ENCODE data around the gene SEC14L6.

SEC14L6 gene

DNA sequence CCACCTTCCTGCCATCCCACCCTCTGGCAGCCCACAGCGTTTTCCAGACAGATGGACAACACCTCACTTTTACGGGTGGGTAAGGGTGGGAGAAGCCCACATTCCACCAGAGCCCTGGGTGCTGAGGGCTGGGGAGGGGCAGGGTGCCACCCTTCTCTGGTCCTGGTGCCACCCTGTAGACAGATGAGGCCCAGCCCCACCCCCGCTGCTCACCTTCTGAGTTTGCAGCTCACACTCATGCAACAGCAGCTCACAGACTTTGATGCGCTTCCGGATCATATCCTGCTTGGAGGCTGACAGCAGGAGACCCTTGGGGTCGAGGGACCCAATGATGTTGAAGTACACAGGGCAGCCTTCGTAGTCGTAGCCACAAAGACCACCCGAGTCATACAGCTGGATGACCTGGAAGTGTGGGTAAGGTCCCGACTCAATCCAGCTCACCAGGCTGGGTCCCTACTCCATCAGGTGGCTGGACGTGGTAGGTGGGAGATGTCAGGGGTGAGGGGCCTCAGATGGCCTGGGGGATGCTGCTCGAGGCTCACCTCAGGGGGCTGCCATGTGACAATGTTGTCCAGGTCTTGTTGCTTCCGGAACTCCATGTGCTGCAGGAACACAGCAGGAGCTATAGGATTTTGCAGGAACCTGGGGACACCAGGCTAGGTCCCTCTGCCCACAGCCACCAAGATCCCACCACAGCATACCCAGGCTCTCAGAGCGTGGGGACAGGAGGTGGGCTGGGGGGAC, 51.3 kb downstream of the SEC14L6 start:
- DNase-seq (ENCODE audit: low read depth) = no peak

DNA sequence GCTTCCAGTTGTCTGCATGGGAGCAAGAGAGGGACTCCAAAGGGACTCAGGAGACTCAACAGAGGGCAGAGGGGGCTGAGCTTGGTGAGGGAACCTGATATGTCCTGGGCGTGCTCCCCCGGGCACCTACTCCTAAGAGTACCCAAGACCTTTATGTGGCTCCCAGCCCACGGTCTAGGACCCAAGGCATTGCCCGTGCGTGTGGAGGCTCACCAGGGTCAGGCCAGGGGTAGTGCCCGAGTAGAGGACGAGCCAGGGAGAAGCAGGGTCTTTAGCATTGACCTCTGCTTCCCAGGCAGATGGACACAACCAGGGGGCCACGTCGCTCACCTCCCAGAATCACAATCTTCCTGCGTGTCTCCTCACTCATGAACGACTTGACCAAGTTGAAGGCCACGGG, 54.4 kb downstream of the SEC14L6 start:
- DNase-seq (ENCODE audit: low read depth) = no peak
- no peak for TF ChIP-seq POLR2A (IDR thresholded peaks at IDR 0.05; ENCODE audit: extremely low read depth, insufficient read length)

More for the DNA sequence above, 51.3 kb downstream of the SEC14L6 start:
- TF ChIP-seq, protein P1, sequence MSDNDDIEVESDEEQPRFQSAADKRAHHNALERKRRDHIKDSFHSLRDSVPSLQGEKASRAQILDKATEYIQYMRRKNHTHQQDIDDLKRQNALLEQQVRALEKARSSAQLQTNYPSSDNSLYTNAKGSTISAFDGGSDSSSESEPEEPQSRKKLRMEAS (IDR thresholded peaks at IDR 0.05; ENCODE audit: low read depth, low read length) = no peak
- TF ChIP-seq POLR2A (IDR thresholded peaks at IDR 0.05; ENCODE audit: extremely low read depth, insufficient read length) = no peak
- TF ChIP-seq, protein P2, sequence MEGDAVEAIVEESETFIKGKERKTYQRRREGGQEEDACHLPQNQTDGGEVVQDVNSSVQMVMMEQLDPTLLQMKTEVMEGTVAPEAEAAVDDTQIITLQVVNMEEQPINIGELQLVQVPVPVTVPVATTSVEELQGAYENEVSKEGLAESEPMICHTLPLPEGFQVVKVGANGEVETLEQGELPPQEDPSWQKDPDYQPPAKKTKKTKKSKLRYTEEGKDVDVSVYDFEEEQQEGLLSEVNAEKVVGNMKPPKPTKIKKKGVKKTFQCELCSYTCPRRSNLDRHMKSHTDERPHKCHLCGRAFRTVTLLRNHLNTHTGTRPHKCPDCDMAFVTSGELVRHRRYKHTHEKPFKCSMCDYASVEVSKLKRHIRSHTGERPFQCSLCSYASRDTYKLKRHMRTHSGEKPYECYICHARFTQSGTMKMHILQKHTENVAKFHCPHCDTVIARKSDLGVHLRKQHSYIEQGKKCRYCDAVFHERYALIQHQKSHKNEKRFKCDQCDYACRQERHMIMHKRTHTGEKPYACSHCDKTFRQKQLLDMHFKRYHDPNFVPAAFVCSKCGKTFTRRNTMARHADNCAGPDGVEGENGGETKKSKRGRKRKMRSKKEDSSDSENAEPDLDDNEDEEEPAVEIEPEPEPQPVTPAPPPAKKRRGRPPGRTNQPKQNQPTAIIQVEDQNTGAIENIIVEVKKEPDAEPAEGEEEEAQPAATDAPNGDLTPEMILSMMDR (IDR thresholded peaks at IDR 0.05; ENCODE audit: low read depth, low read length) = no peak
- H3K4me3 ChIP-seq (ENCODE audit: low read depth, low read length) = no peak overlapping the region

DNA sequence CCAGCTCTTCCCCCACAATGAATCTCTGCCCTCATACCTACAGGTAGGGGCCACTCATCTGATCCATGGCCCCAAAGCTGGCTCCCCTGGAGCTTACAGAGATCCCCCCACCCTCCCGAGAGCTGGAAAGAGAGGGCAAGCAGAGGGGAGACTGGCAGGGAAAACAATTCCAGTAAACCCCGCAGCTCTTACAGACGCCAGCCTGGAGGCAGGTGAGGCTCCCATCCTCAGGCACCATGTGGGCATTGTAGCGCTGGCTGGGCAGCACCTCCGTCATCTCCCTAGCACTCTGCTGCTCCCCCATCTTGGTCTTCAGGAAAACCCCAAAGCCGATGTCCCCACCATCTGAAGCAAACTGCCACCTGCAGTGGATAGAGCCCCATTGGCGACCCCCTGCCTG, 55.2 kb downstream of the SEC14L6 start:
- TF ChIP-seq, protein P2 (IDR thresholded peaks at IDR 0.05; ENCODE audit: low read depth, low read length) = no peak
- TF ChIP-seq POLR2A (IDR thresholded peaks at IDR 0.05; ENCODE audit: extremely low read depth, insufficient read length) (no peak), MYC (IDR thresholded peaks at IDR 0.05; ENCODE audit: low read depth, low read length) (no peak)
- TF ChIP-seq, protein P1 (IDR thresholded peaks at IDR 0.05; ENCODE audit: low read depth, low read length) = no peak
- no peak for DNase-seq (ENCODE audit: low read depth)
- H3K4me3 ChIP-seq (ENCODE audit: low read depth, low read length) = no peak overlapping the region

More for the DNA sequence above, 54.4 kb downstream of the SEC14L6 start:
- H3K4me3 ChIP-seq (ENCODE audit: low read depth, low read length) = no peak overlapping the region

DNA sequence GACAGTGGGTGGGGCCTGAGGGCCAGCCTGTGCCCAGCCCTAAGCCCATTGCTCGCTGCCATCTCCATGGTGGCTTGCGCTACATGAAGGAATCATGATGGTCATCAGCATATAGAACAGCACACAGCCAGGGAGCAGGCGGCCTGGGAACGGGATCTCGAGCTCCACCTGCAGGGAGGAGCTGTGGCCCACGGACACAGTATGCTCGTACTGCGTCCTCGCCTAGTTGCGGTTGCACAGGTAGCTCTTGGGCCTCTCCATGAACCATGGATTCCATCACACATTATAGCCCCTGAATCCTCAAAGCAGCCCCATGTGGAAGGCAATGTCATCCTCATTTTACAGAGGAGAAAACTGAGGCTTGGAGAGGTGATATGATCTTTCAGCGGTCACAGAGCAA, 56.1 kb downstream of the SEC14L6 start:
- no peak for TF ChIP-seq POLR2A (IDR thresholded peaks at IDR 0.05; ENCODE audit: extremely low read depth, insufficient read length)
- TF ChIP-seq, protein P2 (IDR thresholded peaks at IDR 0.05; ENCODE audit: low read depth, low read length) = no peak
- no peak for TF ChIP-seq MYC (IDR thresholded peaks at IDR 0.05; ENCODE audit: low read depth, low read length)
- TF ChIP-seq, protein P1 (IDR thresholded peaks at IDR 0.05; ENCODE audit: low read depth, low read length) = no peak
- no peak for DNase-seq (ENCODE audit: low read depth)
- no peak overlapping the region for H3K4me3 ChIP-seq (ENCODE audit: low read depth, low read length)

DNA sequence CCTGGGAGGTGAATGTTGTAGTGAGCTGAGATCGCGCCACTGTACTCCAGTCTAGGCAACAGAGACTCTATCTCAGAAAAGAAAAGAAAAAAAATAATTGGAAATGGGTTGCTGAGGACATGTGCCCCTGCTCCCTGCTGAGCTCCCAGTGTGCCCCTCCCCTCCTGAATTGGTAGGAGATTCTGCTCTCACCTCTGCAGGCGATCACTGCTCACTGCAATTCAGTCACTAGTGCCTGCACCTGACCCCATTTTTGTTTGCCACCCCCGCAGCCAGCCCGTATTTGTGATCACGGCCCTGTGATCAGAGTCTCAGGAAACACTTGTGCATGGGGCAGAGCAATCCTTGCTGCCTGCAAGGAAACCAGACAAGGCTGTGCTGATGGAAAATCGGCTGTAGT, 58.4 kb downstream of the SEC14L6 start:
- no peak for TF ChIP-seq POLR2A (IDR thresholded peaks at IDR 0.05; ENCODE audit: extremely low read depth, insufficient read length)
- TF ChIP-seq, protein P1 (IDR thresholded peaks at IDR 0.05; ENCODE audit: low read depth, low read length) = no peak
- TF ChIP-seq, protein P2 (IDR thresholded peaks at IDR 0.05; ENCODE audit: low read depth, low read length) = no peak
- TF ChIP-seq MYC (IDR thresholded peaks at IDR 0.05; ENCODE audit: low read depth, low read length) = no peak
- no peak overlapping the region for H3K4me3 ChIP-seq (ENCODE audit: low read depth, low read length)
- DNase-seq (ENCODE audit: low read depth) = no peak

DNA sequence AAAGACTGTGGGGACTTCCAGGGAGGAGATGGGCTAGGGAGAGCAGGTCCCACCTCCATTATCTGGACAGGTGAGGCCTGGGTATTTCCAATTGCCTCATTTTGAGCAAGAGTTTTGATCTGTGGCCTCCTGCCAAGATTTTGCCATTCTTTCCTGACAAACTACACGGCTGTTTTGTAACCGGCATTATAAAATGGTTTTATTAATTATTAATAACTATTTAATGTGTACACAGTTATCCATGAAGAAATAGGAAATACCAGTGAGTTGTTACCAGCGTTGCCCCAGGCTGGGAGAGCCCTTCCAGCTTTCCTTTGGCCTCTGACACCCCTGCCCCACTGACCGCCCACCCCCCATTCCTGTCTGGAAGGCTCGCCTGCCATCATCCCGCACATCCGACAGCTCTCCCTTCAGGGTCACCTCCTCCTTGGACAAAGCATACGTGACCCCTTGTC, 59.9 kb downstream of the SEC14L6 start:
- no peak overlapping the region for H3K4me3 ChIP-seq (ENCODE audit: low read depth, low read length)
- TF ChIP-seq, protein P2 (IDR thresholded peaks at IDR 0.05; ENCODE audit: low read depth, low read length) = no peak
- TF ChIP-seq, protein P1 (IDR thresholded peaks at IDR 0.05; ENCODE audit: low read depth, low read length) = no peak
- TF ChIP-seq MYC (IDR thresholded peaks at IDR 0.05; ENCODE audit: low read depth, low read length) (no peak), POLR2A (IDR thresholded peaks at IDR 0.05; ENCODE audit: extremely low read depth, insufficient read length) (no peak)
- DNase-seq (ENCODE audit: low read depth) = no peak

Measured in NB4 (cell line).